SK-N-SH treated with all-trans-retinoic acid at 6 μM for 48 hours (cell line): Measurements from ENCODE around the gene CNDP1.

Source experiments
- ATAC-seq: fragments of 200-7000 bp; cut with Tn5 transposase; 3 replicates; pipeline ENCODE4 v1.9.1; 2020; ENCODE audit warnings: mild to moderate bottlenecking, moderate library complexity
- ARNTL ChIP-seq: fragments of 450-650 bp; formaldehyde crosslinking; IDR thresholded peaks from 2 replicates; pipeline ENCODE4 v1.5.0; 2020; ENCODE audit warnings: low read depth, mild to moderate bottlenecking, moderate library complexity, borderline replicate concordance
- BACH2 ChIP-seq: fragments of 250-450 bp; sonication (Bioruptor Pico); IDR thresholded peaks from 2 replicates; pipeline ENCODE4 v1.9.0; 2021; ENCODE audit warnings: mild to moderate bottlenecking, borderline replicate concordance
- CREB5 ChIP-seq: fragments of 250-450 bp; sonication (Bioruptor Pico); IDR thresholded peaks from 2 replicates; pipeline ENCODE4 v1.5.1; 2020; ENCODE audit warnings: low read depth, mild to moderate bottlenecking, moderate library complexity
- CSDC2 ChIP-seq: fragments of 250-450 bp; sonication (Bioruptor Pico); IDR thresholded peaks from 2 replicates; pipeline ENCODE4 v1.5.0; 2020; ENCODE audit warnings: mild to moderate bottlenecking, moderate library complexity
- CSRNP3 ChIP-seq: fragments of 250-450 bp; sonication (Bioruptor Pico); IDR thresholded peaks from 2 replicates; pipeline ENCODE4 v1.5.1; 2021; ENCODE audit warnings: mild to moderate bottlenecking, moderate library complexity
- ESRRG ChIP-seq: fragments of 250-450 bp; sonication (Bioruptor Pico); IDR thresholded peaks from 2 replicates; pipeline ENCODE4 v1.6.1; 2021; ENCODE audit warnings: mild to moderate bottlenecking
- ISL1 ChIP-seq: fragments of 250-450 bp; sonication (Bioruptor Pico); IDR thresholded peaks from 2 replicates; pipeline ENCODE4 v2.1.2; 2022; ENCODE audit warnings: mild to moderate bottlenecking, moderate library complexity
- OSR1 ChIP-seq: fragments of 250-450 bp; sonication (Bioruptor Pico); IDR thresholded peaks from 2 replicates; pipeline ENCODE4 v1.8.0; 2022; ENCODE audit warnings: moderate library complexity, mild to moderate bottlenecking, inconsistent platforms
- PATZ1 ChIP-seq: fragments of 250-450 bp; sonication (Bioruptor Pico); IDR thresholded peaks from 2 replicates; pipeline ENCODE4 v1.8.0; 2020; ENCODE audit warnings: mild to moderate bottlenecking, moderate library complexity, borderline replicate concordance
- POU6F1 ChIP-seq: fragments of 250-450 bp; sonication (Bioruptor Pico); IDR thresholded peaks from 2 replicates; pipeline ENCODE4 v1.8.0; 2021; ENCODE audit warnings: low read depth, mild to moderate bottlenecking, moderate library complexity, borderline replicate concordance
- RARB ChIP-seq: fragments of 250-450 bp; sonication (Bioruptor Pico); IDR thresholded peaks from 2 replicates; pipeline ENCODE4 v1.8.0; 2021; ENCODE audit warnings: mild to moderate bottlenecking, moderate library complexity
- SNAI2 ChIP-seq: fragments of 250-450 bp; sonication (Bioruptor Pico); IDR thresholded peaks from 2 replicates; pipeline ENCODE4 v1.5.0; 2020; ENCODE audit warnings: mild to moderate bottlenecking, moderate library complexity
- TCF4 ChIP-seq: fragments of 250-450 bp; sonication (Bioruptor Pico); IDR thresholded peaks from 2 replicates; pipeline ENCODE4 v1.8.0; 2021; ENCODE audit warnings: mild to moderate bottlenecking, moderate library complexity, borderline replicate concordance
- TOX ChIP-seq: fragments of 250-450 bp; sonication (Bioruptor Pico); IDR thresholded peaks from 2 replicates; pipeline ENCODE4 v1.8.0; 2021; ENCODE audit warnings: mild to moderate bottlenecking, moderate library complexity, borderline replicate concordance
- TSHZ2 ChIP-seq: fragments of 250-450 bp; sonication (Bioruptor Pico); IDR thresholded peaks from 2 replicates; pipeline ENCODE4 v1.5.0; 2020; ENCODE audit warnings: mild to moderate bottlenecking, moderate library complexity
- ZC3H10 ChIP-seq: fragments of 250-450 bp; sonication (Bioruptor Pico); IDR thresholded peaks from 2 replicates; pipeline ENCODE4 v1.5.1; 2021; ENCODE audit warnings: mild to moderate bottlenecking, moderate library complexity
- ZFP3 ChIP-seq: fragments of 250-450 bp; sonication (Bioruptor Pico); IDR thresholded peaks from 2 replicates; pipeline ENCODE4 v1.5.0; 2020; ENCODE audit warnings: mild to moderate bottlenecking, moderate library complexity
- ZFP30 ChIP-seq: fragments of 450-650 bp; formaldehyde crosslinking; IDR thresholded peaks from 2 replicates; pipeline ENCODE4 v1.5.0; 2022; ENCODE audit warnings: mild to moderate bottlenecking, moderate library complexity
- ZNF565 ChIP-seq: fragments of 450-650 bp; formaldehyde crosslinking; conservative IDR thresholded peaks from 2 replicates; pipeline ENCODE4 v1.5.0; 2020; ENCODE audit warnings: low read depth, mild to moderate bottlenecking, moderate library complexity
- ZNF70 ChIP-seq: fragments of 450-650 bp; formaldehyde crosslinking; IDR thresholded peaks from 2 replicates; pipeline ENCODE4 v1.5.0; 2020; ENCODE audit warnings: mild to moderate bottlenecking, moderate library complexity
- ZNF8 ChIP-seq: fragments of 450-650 bp; formaldehyde crosslinking; IDR thresholded peaks from 2 replicates; pipeline ENCODE4 v1.5.0; 2020; ENCODE audit warnings: mild to moderate bottlenecking, moderate library complexity

Gene CNDP1

GRCh38 chr18:74579496-74580065, 45.3 kb downstream of the CNDP1 start:
- no peak for TF ChIP-seq OSR1 (CRISPR knock-in tag)
- no peak for TF ChIP-seq ZNF8 (CRISPR knock-in tag)
- no peak for TF ChIP-seq RARB (CRISPR knock-in tag)
- no peak for TF ChIP-seq CREB5 (CRISPR knock-in tag)
- no peak for TF ChIP-seq ESRRG
- no peak for TF ChIP-seq ARNTL (CRISPR knock-in tag)
- TF ChIP-seq ZC3H10 (CRISPR knock-in tag) = no peak
- TF ChIP-seq ZFP30 = no peak
- TF ChIP-seq POU6F1 (CRISPR knock-in tag) = no peak
- no peak for TF ChIP-seq BACH2 (CRISPR knock-in tag)
- TF ChIP-seq CSDC2 = no peak
- TF ChIP-seq ZNF565 (CRISPR knock-in tag) = no peak
- no peak for TF ChIP-seq TSHZ2 (CRISPR knock-in tag)
- no peak for TF ChIP-seq ZFP3 (CRISPR knock-in tag)
- TF ChIP-seq TCF4 (CRISPR knock-in tag) = no peak
- no peak for TF ChIP-seq ZNF70 (CRISPR knock-in tag)
- TF ChIP-seq ISL1 = no peak
- TF ChIP-seq, all 23 proteins: peak for 0
- ATAC-seq = no peak

- no peak for ATAC-seq
- TF ChIP-seq PATZ1 (CRISPR knock-in tag) (no peak), ZNF565 (CRISPR knock-in tag) (no peak), ZC3H10 (CRISPR knock-in tag) (no peak)
- TF ChIP-seq, all 23 proteins: peak for 0
Measured at GRCh38 chr18:74582642-74583041, 48.3 kb downstream of the CNDP1 start.

GRCh38 chr18:74587441-74587840, 53.1 kb downstream of the CNDP1 start:
- no peak for ATAC-seq
- TF ChIP-seq PATZ1 (CRISPR knock-in tag) = no peak
- TF ChIP-seq ZFP30 = no peak
- no peak for TF ChIP-seq SNAI2 (CRISPR knock-in tag)
- no peak for TF ChIP-seq ZNF8 (CRISPR knock-in tag)
- no peak for TF ChIP-seq ARNTL (CRISPR knock-in tag)
- TF ChIP-seq TOX (CRISPR knock-in tag) = no peak
- TF ChIP-seq CSRNP3 (CRISPR knock-in tag) = no peak
- no peak for TF ChIP-seq TCF4 (CRISPR knock-in tag)
- TF ChIP-seq ISL1 = no peak
- no peak for TF ChIP-seq CREB5 (CRISPR knock-in tag)
- no peak for TF ChIP-seq OSR1 (CRISPR knock-in tag)
- no peak for TF ChIP-seq ZC3H10 (CRISPR knock-in tag)
- TF ChIP-seq CSDC2 = no peak
- TF ChIP-seq ZNF565 (CRISPR knock-in tag) = no peak
- no peak for TF ChIP-seq TSHZ2 (CRISPR knock-in tag)
